Lower leg skin (tissue), 3 donors: ENCODE results near the gene XDH.

Source experiments
- POLR2A ChIP-seq, 2 donors: fragments of 450-650 bp; IDR thresholded peaks; one replicate each; pipeline ENCODE4 v1.6.1; 2016 to 2017; ENCODE audit warnings: antibody characterized with exemption in 2 of 2, mild to moderate bottlenecking in 1 of 2, moderate library complexity in 1 of 2
- TF ChIP-seq, protein P1 (sequence below), 3 donors: fragments of 450-650 bp; IDR thresholded peaks; one replicate each; pipeline ENCODE4 v1.5.1; 2016; ENCODE audit warnings: antibody characterized with exemption in 3 of 3, mild to moderate bottlenecking in 3 of 3, moderate library complexity in 2 of 3

DNA sequence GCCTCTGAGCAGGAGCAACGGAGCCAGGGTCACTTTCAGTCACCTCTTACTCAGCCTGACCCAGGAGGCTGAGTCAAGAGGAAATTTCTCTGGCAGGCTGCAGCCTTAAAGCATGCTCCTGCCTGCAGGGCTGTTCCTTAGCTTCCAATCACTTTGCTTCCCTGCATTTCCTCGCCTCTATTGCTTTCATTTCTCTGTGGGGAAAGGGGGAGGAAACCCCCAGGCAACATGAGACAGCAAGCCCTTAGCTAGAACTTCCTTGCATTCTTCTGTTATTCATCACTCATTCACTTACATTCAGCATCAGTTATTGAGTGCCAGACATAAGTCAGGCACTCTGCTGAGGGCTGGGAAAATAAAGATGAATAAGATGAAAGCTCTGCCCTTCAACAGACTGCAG, 13.0 kb downstream of the XDH start:
- TF ChIP-seq POLR2A (IDR thresholded peaks at IDR 0.05), result no peak
- TF ChIP-seq, protein P1, sequence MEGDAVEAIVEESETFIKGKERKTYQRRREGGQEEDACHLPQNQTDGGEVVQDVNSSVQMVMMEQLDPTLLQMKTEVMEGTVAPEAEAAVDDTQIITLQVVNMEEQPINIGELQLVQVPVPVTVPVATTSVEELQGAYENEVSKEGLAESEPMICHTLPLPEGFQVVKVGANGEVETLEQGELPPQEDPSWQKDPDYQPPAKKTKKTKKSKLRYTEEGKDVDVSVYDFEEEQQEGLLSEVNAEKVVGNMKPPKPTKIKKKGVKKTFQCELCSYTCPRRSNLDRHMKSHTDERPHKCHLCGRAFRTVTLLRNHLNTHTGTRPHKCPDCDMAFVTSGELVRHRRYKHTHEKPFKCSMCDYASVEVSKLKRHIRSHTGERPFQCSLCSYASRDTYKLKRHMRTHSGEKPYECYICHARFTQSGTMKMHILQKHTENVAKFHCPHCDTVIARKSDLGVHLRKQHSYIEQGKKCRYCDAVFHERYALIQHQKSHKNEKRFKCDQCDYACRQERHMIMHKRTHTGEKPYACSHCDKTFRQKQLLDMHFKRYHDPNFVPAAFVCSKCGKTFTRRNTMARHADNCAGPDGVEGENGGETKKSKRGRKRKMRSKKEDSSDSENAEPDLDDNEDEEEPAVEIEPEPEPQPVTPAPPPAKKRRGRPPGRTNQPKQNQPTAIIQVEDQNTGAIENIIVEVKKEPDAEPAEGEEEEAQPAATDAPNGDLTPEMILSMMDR (IDR thresholded peaks at IDR 0.05), result no peak
